GM12873 (cell line): Measurements from ENCODE around the gene STPG1.

Source experiments
- CTCF ChIP-seq: IDR thresholded peaks from 2 replicates; pipeline ENCODE4 v1.5.1; 2012; ENCODE audit warnings: low read depth, mild to moderate bottlenecking, moderate library complexity, low read length, control low read depth; ENCODE audit not compliant: insufficient read depth; ENCODE audit errors: missing control alignments

The STPG1 gene

GRCh38 chr1:24309762-24310485, 103.7 kb downstream of the STPG1 start:
- no peak for TF ChIP-seq CTCF

GRCh38 chr1:24308365-24309015, 105.1 kb downstream of the STPG1 start:
- peak; percentile 37 for TF ChIP-seq CTCF
